Activated CD4-positive, alpha-beta T cell treated with anti-CD3 and anti-CD28 coated beads, Interleukin-2, amount 10 ng/mL, durations not matched to agents 7 days and 5 days (primary cell): ENCODE results near the gene CDK1. TPM values are rescaled to one million over a fixed set of nuclear protein-coding genes. Genes with fewer than 3 reads are reported as not detected.
"Not testable (repeated sequence)": the region's sequence is repeated elsewhere in the genome, so short reads cannot be mapped to it uniquely, and the experiment has no call there.

ENCODE experiments used
- CTCF ChIA-PET: fragments of 350-600 bp; sonication (Branson Sonifier 250); formaldehyde crosslinking; loops from one replicate; lab custom pipeline; 2021; ENCODE audit warnings: antibody characterized with exemption; lab: Charles Lee
- POLR2A ChIA-PET: fragments of 350-600 bp; sonication (Branson Sonifier 250); formaldehyde crosslinking; loops from one replicate; lab custom pipeline; 2021; ENCODE audit warnings: antibody characterized with exemption; lab: Charles Lee
- DNase-seq: peaks from one replicate; pipeline ENCODE4 v3.0.0-alpha.2; 2020
- H3K27ac Mint-ChIP-seq: one replicate; pipeline ENCODE4 v1.8.0; 2021; ENCODE audit warnings: mild to moderate bottlenecking, moderate library complexity, mixed read lengths
- H3K27me3 Mint-ChIP-seq: one replicate; pipeline ENCODE4 v1.8.0; 2021; ENCODE audit warnings: mixed read lengths
- H3K36me3 Mint-ChIP-seq: one replicate; pipeline ENCODE4 v1.8.0; 2021; ENCODE audit warnings: low read depth, mixed read lengths
- H3K4me1 Mint-ChIP-seq: one replicate; pipeline ENCODE4 v1.8.0; 2021; ENCODE audit warnings: mixed read lengths
- H3K4me3 Mint-ChIP-seq: one replicate; pipeline ENCODE4 v1.8.0; 2021; ENCODE audit warnings: mild to moderate bottlenecking, moderate library complexity, mixed read lengths
- H3K9me3 Mint-ChIP-seq: one replicate; pipeline ENCODE4 v1.8.0; 2021; ENCODE audit warnings: mixed read lengths
- total RNA-seq, 2 experiments: library from RNA; stranded (reverse); gene quantifications; one replicate each; pipeline ENCODE4 v1.2.3, GENCODE V29; 2021

CDK1 gene
- total RNA-seq, 2 experiments from 2014 or later, result 127 to 132 TPM

- Mint-ChIP-seq H3K9me3 (no peaks in the 10 kb centered on the region), H3K36me3 (no peaks in the 10 kb centered on the region), H3K4me1 (peaks cover 6% of the 10 kb centered on the region), H3K27ac (no peak overlapping the region), H3K27me3 (peaks cover 2% of the 10 kb centered on the region), H3K4me3 (no peak overlapping the region)
- no peak for DNase-seq
- ChIA-PET POLR2A (no interaction called here), CTCF (no interaction called here)
Observed at GRCh38 chr10:60822809-60823208, 44.5 kb downstream of the CDK1 start.

- no peaks in the 10 kb centered on the region for H3K36me3 Mint-ChIP-seq
- no peak for DNase-seq
- H3K9me3 Mint-ChIP-seq, result no peaks in the 10 kb centered on the region
- peaks cover 2% of the 10 kb centered on the region for H3K27me3 Mint-ChIP-seq
- POLR2A ChIA-PET, result no interaction called here
- H3K4me1 Mint-ChIP-seq, result peaks cover 12% of the 10 kb centered on the region
- H3K27ac Mint-ChIP-seq, result no peak overlapping the region
- CTCF ChIA-PET, result no interaction called here
- no peak overlapping the region for H3K4me3 Mint-ChIP-seq
Observed at GRCh38 chr10:60823324-60823723, 45.0 kb downstream of the CDK1 start.

- H3K36me3 Mint-ChIP-seq, result no peaks in the 10 kb centered on the region
- H3K9me3 Mint-ChIP-seq, result no peaks in the 10 kb centered on the region
- H3K27me3 Mint-ChIP-seq, result no peaks in the 10 kb centered on the region
- H3K27ac Mint-ChIP-seq, result no peak overlapping the region
- H3K4me1 Mint-ChIP-seq, result peaks cover 12% of the 10 kb centered on the region
- no peak for DNase-seq
- ChIA-PET CTCF (interaction anchor here (1.0 kb wide), 1 partner anchor 10 kb away, joined by 3 read pairs; no protein-coding TSS in a partner anchor), POLR2A (no interaction called here)
- H3K4me3 Mint-ChIP-seq, result no peak overlapping the region
Observed at GRCh38 chr10:60825520-60825919, 47.2 kb downstream of the CDK1 start.

- H3K4me1 Mint-ChIP-seq, result peaks cover 12% of the 10 kb centered on the region
- DNase-seq, result no peak
- ChIA-PET CTCF (no interaction called here), POLR2A (no interaction called here)
- H3K27ac Mint-ChIP-seq, result no peak overlapping the region
- no peaks in the 10 kb centered on the region for H3K9me3 Mint-ChIP-seq
- no peaks in the 10 kb centered on the region for H3K27me3 Mint-ChIP-seq
- no peaks in the 10 kb centered on the region for H3K36me3 Mint-ChIP-seq
- no peak overlapping the region for H3K4me3 Mint-ChIP-seq
Observed at GRCh38 chr10:60827791-60828488, 49.7 kb downstream of the CDK1 start.

- no peak overlapping the region for H3K4me3 Mint-ChIP-seq
- no peaks in the 10 kb centered on the region for H3K27me3 Mint-ChIP-seq
- peaks cover 12% of the 10 kb centered on the region for H3K4me1 Mint-ChIP-seq
- H3K27ac Mint-ChIP-seq, result no peak overlapping the region
- CTCF ChIA-PET, result no interaction called here
- POLR2A ChIA-PET, result no interaction called here
- no peaks in the 10 kb centered on the region for H3K9me3 Mint-ChIP-seq
- no peaks in the 10 kb centered on the region for H3K36me3 Mint-ChIP-seq
- no peak for DNase-seq
Observed at GRCh38 chr10:60828489-60828852, 50.2 kb downstream of the CDK1 start.

- CTCF ChIA-PET, DNase-seq, H3K9me3 Mint-ChIP-seq, H3K36me3 Mint-ChIP-seq, POLR2A ChIA-PET, H3K27ac Mint-ChIP-seq, H3K4me3 Mint-ChIP-seq, H3K27me3 Mint-ChIP-seq: not testable (repeated sequence)
- peaks cover 12% of the 10 kb centered on the region for H3K4me1 Mint-ChIP-seq
Observed at GRCh38 chr10:60832136-60832535, 53.9 kb downstream of the CDK1 start.

- Mint-ChIP-seq H3K9me3 (no peaks in the 10 kb centered on the region), H3K27me3 (peaks cover 5% of the 10 kb centered on the region), H3K27ac (no peak overlapping the region), H3K4me1 (no peaks in the 10 kb centered on the region), H3K36me3 (no peaks in the 10 kb centered on the region), H3K4me3 (no peak overlapping the region)
- POLR2A ChIA-PET, result no interaction called here
- CTCF ChIA-PET, result no interaction called here
- no peak for DNase-seq
Observed at GRCh38 chr10:60834401-60834800, 56.1 kb downstream of the CDK1 start.

- Mint-ChIP-seq H3K4me3 (no peak overlapping the region), H3K27me3 (peaks cover 5% of the 10 kb centered on the region), H3K36me3 (no peaks in the 10 kb centered on the region), H3K9me3 (no peaks in the 10 kb centered on the region), H3K4me1 (no peaks in the 10 kb centered on the region), H3K27ac (no peak overlapping the region)
- ChIA-PET POLR2A (no interaction called here), CTCF (no interaction called here)
- no peak for DNase-seq
Observed at GRCh38 chr10:60835049-60835448, 56.8 kb downstream of the CDK1 start.

GRCh38 chr10:60841227-60841626 is 62.9 kb downstream of the CDK1 start:
- H3K4me3 Mint-ChIP-seq, H3K36me3 Mint-ChIP-seq, H3K27me3 Mint-ChIP-seq, H3K27ac Mint-ChIP-seq, H3K9me3 Mint-ChIP-seq, POLR2A ChIA-PET, H3K4me1 Mint-ChIP-seq, DNase-seq: not testable (repeated sequence)
- CTCF ChIA-PET, result interaction anchor here (0.7 kb wide), 2 partner anchors 10 to 44 kb away, joined by 3 read pairs; no protein-coding TSS in a partner anchor

- Mint-ChIP-seq H3K4me3 (no peak overlapping the region), H3K9me3 (no peaks in the 10 kb centered on the region), H3K36me3 (no peaks in the 10 kb centered on the region), H3K27me3 (peaks cover 6% of the 10 kb centered on the region), H3K27ac (no peak overlapping the region), H3K4me1 (no peaks in the 10 kb centered on the region)
- CTCF ChIA-PET, result no interaction called here
- POLR2A ChIA-PET, result no interaction called here
- no peak for DNase-seq
Observed at GRCh38 chr10:60842694-60843093, 64.4 kb downstream of the CDK1 start.

Other genes starting within 250 kb of the CDK1 start
- gene RHOBTB1, start 165.7 kb downstream of the CDK1 start, total RNA-seq, result under 1 TPM; 0.06 to 0.07 TPM